ENCODE results near the gene RIMS4. TPM values are rescaled to one million over a fixed set of nuclear protein-coding genes. Genes with fewer than 3 reads are reported as not detected.

The RIMS4 gene
- total RNA-seq, 2 experiments from 2014 or later: not detected

- H3K27ac Mint-ChIP-seq: no peak overlapping the region
- peak overlapping the region; percentile 34 for H3K4me3 Mint-ChIP-seq
- ATAC-seq (ENCODE audit: poor library complexity): peak; percentile 64
- ChIA-PET CTCF (interaction anchor here (1.5 kb wide), 1 partner anchor 9 kb away, joined by 7 read pairs; no protein-coding TSS in a partner anchor), POLR2A (no interaction called here)
- no peaks in the 10 kb centered on the region for H3K9me3 Mint-ChIP-seq
- H3K9me3 ChIP-seq (ENCODE audit: control insufficient read depth in 1 of 2, insufficient read depth in 1 of 2, low read length in 2 of 2): no peaks in the 10 kb centered on the region
- peak in 9 of 14 experiments; percentile 5 to 79 (median 34) for DNase-seq
- intact Hi-C loops (cut with DNase I, micrococcal nuclease): loop anchor here (5.0 to 10.0 kb wide), 3 partner anchors 264 to 1152 kb away; partner anchors contain the start of genes FITM2 (in 1 of the 2) and TTPAL (in 1 of the 2)
- H3K27me3 Mint-ChIP-seq: peaks cover 5% of the 10 kb centered on the region
- no peak overlapping the region for H3K27ac ChIP-seq (ENCODE audit: low read depth in 1 of 2, low read length in 2 of 2)
- no peaks in the 10 kb centered on the region for H3K36me3 Mint-ChIP-seq (ENCODE audit: low read depth)
- H3K4me3 ChIP-seq (ENCODE audit: low read length): no peak overlapping the region
- peaks cover 9% of the 10 kb centered on the region for H3K4me1 ChIP-seq (ENCODE audit: insufficient read depth, low read length)
- H3K4me1 Mint-ChIP-seq (ENCODE audit: low read depth): peaks cover 16% of the 10 kb centered on the region
- no peaks in the 10 kb centered on the region for H3K27me3 ChIP-seq (ENCODE audit: control insufficient read depth in 1 of 2, insufficient read depth in 2 of 2, low read length in 2 of 2)
- TF ChIP-seq CTCF (IDR thresholded peaks at IDR 0.05): no peak
- no peaks in the 10 kb centered on the region for H3K36me3 ChIP-seq (ENCODE audit: insufficient read depth, low read length)
Observed at GRCh38 chr20:44738813-44739477, 71.4 kb downstream of the RIMS4 start.

- H3K27me3 ChIP-seq (ENCODE audit: control insufficient read depth in 1 of 2, insufficient read depth in 2 of 2, low read length in 2 of 2): no peaks in the 10 kb centered on the region
- no peaks in the 10 kb centered on the region for H3K36me3 Mint-ChIP-seq (ENCODE audit: low read depth)
- intact Hi-C loops (cut with DNase I, micrococcal nuclease): loop anchor here (5.0 to 10.0 kb wide), 3 partner anchors 262 to 1150 kb away; partner anchors contain the start of genes FITM2 (in 1 of the 2) and TTPAL (in 1 of the 2)
- H3K4me3 ChIP-seq (ENCODE audit: low read length): no peak overlapping the region
- CTCF ChIA-PET: no interaction called here
- H3K27ac ChIP-seq (ENCODE audit: low read depth in 1 of 2, low read length in 2 of 2): no peak overlapping the region
- H3K9me3 ChIP-seq (ENCODE audit: control insufficient read depth in 1 of 2, insufficient read depth in 1 of 2, low read length in 2 of 2): no peaks in the 10 kb centered on the region
- ATAC-seq (ENCODE audit: poor library complexity) (no peak), DNase-seq (no peak)
- peaks cover 1% of the 10 kb centered on the region for H3K27me3 Mint-ChIP-seq
- TF ChIP-seq CTCF (IDR thresholded peaks at IDR 0.05): no peak
- peaks cover 16% of the 10 kb centered on the region for H3K4me1 Mint-ChIP-seq (ENCODE audit: low read depth)
- no peaks in the 10 kb centered on the region for H3K9me3 Mint-ChIP-seq
- H3K36me3 ChIP-seq (ENCODE audit: insufficient read depth, low read length): no peaks in the 10 kb centered on the region
- no peak overlapping the region for H3K27ac Mint-ChIP-seq
- no peak overlapping the region for H3K4me3 Mint-ChIP-seq
- peaks cover 14% of the 10 kb centered on the region for H3K4me1 ChIP-seq (ENCODE audit: insufficient read depth, low read length)
- POLR2A ChIA-PET: no interaction called here
Observed at GRCh38 chr20:44737116-44737515, 73.2 kb downstream of the RIMS4 start.

GRCh38 chr20:44736170-44737021, 74.0 kb downstream of the RIMS4 start:
- peak; percentile 75 for ATAC-seq (ENCODE audit: poor library complexity)
- Histone ChIP-seq H3K9me3 (ENCODE audit: control insufficient read depth in 1 of 2, insufficient read depth in 1 of 2, low read length in 2 of 2) (no peaks in the 10 kb centered on the region), H3K4me1 (ENCODE audit: insufficient read depth, low read length) (peaks cover 14% of the 10 kb centered on the region), H3K36me3 (ENCODE audit: insufficient read depth, low read length) (no peaks in the 10 kb centered on the region), H3K4me3 (ENCODE audit: low read length) (no peak overlapping the region), H3K27me3 (ENCODE audit: control insufficient read depth in 1 of 2, insufficient read depth in 2 of 2, low read length in 2 of 2) (no peaks in the 10 kb centered on the region), H3K27ac (ENCODE audit: low read depth in 1 of 2, low read length in 2 of 2) (no peak overlapping the region)
- DNase-seq: peak in 4 of 14 experiments; percentile 34 to 79 (median 66)
- Mint-ChIP-seq H3K4me1 (ENCODE audit: low read depth) (peaks cover 16% of the 10 kb centered on the region), H3K4me3 (peak overlapping the region; percentile 30), H3K27me3 (no peaks in the 10 kb centered on the region), H3K36me3 (ENCODE audit: low read depth) (no peaks in the 10 kb centered on the region), H3K9me3 (no peaks in the 10 kb centered on the region), H3K27ac (peak overlapping the region; percentile 1)
- TF ChIP-seq CTCF (IDR thresholded peaks at IDR 0.05): no peak
- CTCF ChIA-PET: no interaction called here
- POLR2A ChIA-PET: no interaction called here
- intact Hi-C loops (cut with DNase I, micrococcal nuclease): loop anchor here (5.0 to 10.0 kb wide), 3 partner anchors 262 to 1149 kb away; partner anchors contain the start of genes FITM2 (in 1 of the 2) and TTPAL (in 1 of the 2)
